GM13977 (cell line): ENCODE data around the gene SF3A1.
"Not testable (repeated sequence)": the region's sequence is repeated elsewhere in the genome, so short reads cannot be mapped to it uniquely, and the experiment has no call there.

Source experiments
- DNase-seq: peaks from one replicate; pipeline ENCODE4 v3.0.0; 2012; ENCODE audit warnings: low spot score
- CTCF ChIP-seq: IDR thresholded peaks from 2 replicates; pipeline ENCODE4 v1.5.1; 2012; ENCODE audit warnings: mild to moderate bottlenecking, control low read depth; ENCODE audit not compliant: insufficient read depth; ENCODE audit errors: extremely low read depth, missing control alignments
- in situ Hi-C: fragments of 300-500 bp; cut with MboI; formaldehyde crosslinking; loops from one replicate; pipeline ENCODE4 v1.12.0; 2022; ENCODE audit warnings: low sequenced_read_pairs, low pct_unique_long_range_greater_than_20kb, mixed read lengths, inconsistent platforms; ENCODE audit not compliant: unreplicated experiment

SF3A1 gene

DNA sequence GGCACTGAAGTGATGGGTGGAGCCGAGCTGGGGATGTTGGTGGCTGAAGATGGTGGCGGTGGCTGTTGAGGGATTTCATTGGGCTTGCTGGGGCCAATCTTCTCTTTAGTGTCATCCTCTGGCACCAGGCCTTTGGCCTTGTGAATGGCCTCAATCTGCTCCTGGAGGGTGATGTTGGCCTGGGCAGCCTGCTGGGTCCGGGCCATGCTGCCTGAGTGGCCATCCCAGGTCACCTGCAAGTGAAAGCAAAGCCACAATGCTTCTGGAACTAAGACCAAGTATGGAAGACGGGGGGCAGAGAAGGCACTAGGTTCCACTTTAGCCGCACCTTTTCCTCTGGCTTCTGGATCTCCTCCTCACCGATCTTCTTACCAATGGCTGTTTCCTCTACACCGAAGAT is 17.9 kb downstream of the SF3A1 start:
- in situ Hi-C loops, result no loop called here
- DNase-seq, result no peak
- no peak for TF ChIP-seq CTCF

- in situ Hi-C loops, DNase-seq: not testable (repeated sequence)
Measured at GRCh38 chr22:30338341-30338740, 18.4 kb downstream of the SF3A1 start.

DNA sequence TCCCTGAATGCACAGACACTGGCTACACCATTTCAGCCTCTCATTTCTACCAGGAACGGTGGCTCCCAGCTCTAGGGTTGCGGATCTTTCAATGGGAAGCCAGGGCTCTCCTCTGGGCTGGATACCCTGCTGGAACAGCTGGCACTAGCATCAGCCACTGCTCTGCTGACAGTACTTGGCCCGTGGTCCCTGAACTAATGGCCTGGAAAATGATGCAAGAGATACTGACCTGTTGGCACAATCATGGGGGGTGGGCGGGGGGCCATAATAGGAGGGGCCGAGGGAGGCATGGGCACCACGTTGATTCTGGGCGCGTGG is 19.3 kb downstream of the SF3A1 start:
- in situ Hi-C loops, result no loop called here
- no peak for DNase-seq
- TF ChIP-seq CTCF, result no peak

DNA sequence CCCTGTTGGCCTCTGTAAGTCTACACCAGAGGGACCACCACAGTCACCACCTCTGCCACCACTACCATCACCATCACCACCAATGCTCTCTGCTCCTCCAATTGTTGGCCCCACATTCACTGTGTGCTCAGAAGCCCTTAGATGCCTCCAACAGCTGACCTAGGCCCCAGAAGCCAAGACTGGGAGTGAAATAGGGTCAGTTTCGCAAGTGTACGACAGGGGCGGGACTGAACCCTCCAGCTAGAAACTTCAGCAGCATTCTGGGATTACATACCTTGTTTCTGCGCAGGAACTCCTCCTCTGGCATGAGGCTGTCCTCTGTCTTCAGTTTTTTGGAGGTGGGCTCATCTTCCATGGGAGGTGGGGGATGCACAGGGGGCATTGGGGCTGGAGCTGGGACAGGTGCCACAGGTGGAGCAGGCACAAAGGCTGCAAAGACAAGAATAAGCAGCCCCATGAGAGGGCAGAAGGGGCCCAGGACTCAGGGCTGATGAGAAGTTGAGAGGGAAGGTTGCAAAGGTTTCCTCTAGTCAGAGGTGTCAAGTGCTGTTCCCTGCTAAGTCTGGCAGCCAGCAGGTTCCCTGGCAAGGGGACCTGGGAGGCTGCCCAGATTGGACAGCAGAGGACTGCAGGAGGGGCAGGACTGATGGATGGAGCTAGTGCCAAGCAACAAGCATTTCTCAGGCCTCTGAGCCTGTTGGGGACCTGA is 19.8 kb downstream of the SF3A1 start:
- in situ Hi-C loops, result no loop called here
- TF ChIP-seq CTCF, result no peak
- DNase-seq, result no peak

- in situ Hi-C loops, result no loop called here
- DNase-seq, result no peak
- TF ChIP-seq CTCF, result no peak
Measured at GRCh38 chr22:30335236-30335635, 21.5 kb downstream of the SF3A1 start.

DNA sequence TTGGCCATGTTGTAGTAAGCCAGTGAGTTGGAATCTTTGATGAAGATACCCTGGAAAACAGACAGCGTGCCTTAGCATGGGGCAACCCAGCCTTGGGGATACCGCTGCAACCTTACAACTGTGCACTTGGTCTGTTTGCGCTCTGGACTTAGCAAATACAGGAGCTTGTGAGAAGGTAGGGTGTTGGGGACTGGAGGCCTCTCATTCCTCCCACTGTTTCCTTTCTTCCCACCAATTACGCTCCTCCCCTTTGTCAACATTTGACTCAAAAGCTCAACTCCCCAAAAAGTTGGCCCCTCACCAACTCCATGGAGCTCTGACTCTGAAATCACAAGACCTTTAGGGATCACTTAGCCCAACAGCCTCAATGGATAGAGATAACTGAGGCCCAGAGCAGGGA is 22.0 kb downstream of the SF3A1 start:
- DNase-seq, result no peak
- in situ Hi-C loops, result no loop called here
- no peak for TF ChIP-seq CTCF

- in situ Hi-C loops, result no loop called here
- no peak for TF ChIP-seq CTCF
- no peak for DNase-seq
Measured at GRCh38 chr22:30333707-30334087, 23.0 kb downstream of the SF3A1 start.
